HUES48 (cell line): ENCODE results near the gene SPI1.

Experiments used
- H3K27ac ChIP-seq: one replicate; pipeline ENCODE4 v1.7.0; 2013; ENCODE audit warnings: low read depth, low read length, inconsistent platforms
- H3K27me3 ChIP-seq: 2 replicates; pipeline ENCODE4 v1.6.1; 2013; ENCODE audit warnings: mild to moderate bottlenecking, low read length; ENCODE audit not compliant: control insufficient read depth, insufficient read depth
- H3K36me3 ChIP-seq: 2 replicates; pipeline ENCODE4 v1.6.1; 2013; ENCODE audit warnings: low read length; ENCODE audit not compliant: control insufficient read depth, insufficient read depth
- H3K4me1 ChIP-seq: 2 replicates; pipeline ENCODE4 v1.6.1; 2013; ENCODE audit warnings: mild to moderate bottlenecking, low read length; ENCODE audit not compliant: control insufficient read depth, insufficient read depth
- H3K4me3 ChIP-seq: 2 replicates; pipeline ENCODE4 v1.5.1; 2013; ENCODE audit warnings: mild to moderate bottlenecking, low read depth, low read length
- H3K9ac ChIP-seq: 2 replicates; pipeline ENCODE4 v1.6.1; 2013; ENCODE audit warnings: mild to moderate bottlenecking, low read depth, low read length, moderate library complexity
- H3K9me3 ChIP-seq: 2 replicates; pipeline ENCODE4 v1.6.1; 2013; ENCODE audit warnings: low read length; ENCODE audit not compliant: control insufficient read depth, insufficient read depth

Gene SPI1

GRCh38 chr11:47413351-47413750 lies 35.0 kb upstream of the SPI1 start:
- no peak overlapping the region for H3K4me3 ChIP-seq
- no peaks in the 10 kb centered on the region for H3K27me3 ChIP-seq
- H3K27ac ChIP-seq: no peak overlapping the region
- H3K9me3 ChIP-seq: no peaks in the 10 kb centered on the region
- H3K9ac ChIP-seq: no peak overlapping the region
- H3K36me3 ChIP-seq: peaks cover 24% of the 10 kb centered on the region
- H3K4me1 ChIP-seq: peaks cover 7% of the 10 kb centered on the region; the same call in 1 of the 2 replicates

DNA sequence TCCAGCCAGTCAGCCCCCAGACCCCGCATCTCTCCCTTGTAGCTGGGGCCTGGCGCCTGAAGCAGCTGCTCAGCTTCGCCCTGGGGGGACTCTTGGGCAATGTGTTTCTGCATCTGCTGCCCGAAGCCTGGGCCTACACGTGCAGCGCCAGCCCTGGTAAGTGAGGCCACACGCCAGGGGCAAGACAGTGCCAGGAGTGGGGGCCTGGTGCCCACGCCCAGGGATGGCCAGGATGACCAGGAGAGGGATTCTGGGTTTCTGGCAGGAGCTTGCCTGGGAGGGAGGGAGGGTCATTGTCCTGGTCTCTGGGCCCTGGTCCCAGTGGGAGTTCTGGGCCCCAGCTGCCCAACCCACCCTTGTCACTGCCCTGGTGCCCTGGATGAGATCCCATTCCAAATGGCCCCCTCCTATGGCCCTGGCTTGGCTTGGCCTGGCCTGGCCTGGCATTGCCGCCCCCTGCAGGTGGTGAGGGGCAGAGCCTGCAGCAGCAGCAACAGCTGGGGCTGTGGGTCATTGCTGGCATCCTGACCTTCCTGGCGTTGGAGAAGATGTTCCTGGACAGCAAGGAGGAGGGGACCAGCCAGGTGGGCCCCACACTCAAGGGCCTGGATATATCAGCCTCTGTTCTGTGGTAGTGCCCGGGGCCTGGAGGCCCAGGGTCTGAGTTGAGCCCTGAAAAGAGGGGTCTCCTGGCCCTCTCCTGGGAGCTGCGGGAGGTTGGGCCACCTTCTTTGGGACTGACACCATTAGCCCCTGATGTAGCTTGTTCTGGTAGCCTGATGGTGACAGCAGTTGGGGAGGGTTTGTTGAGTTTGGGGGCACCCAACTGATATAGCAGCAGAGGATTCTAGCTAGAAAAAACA lies 33.8 kb upstream of the SPI1 start:
- H3K4me1 ChIP-seq: peaks cover 12% of the 10 kb centered on the region
- no peaks in the 10 kb centered on the region for H3K9me3 ChIP-seq
- no peak overlapping the region for H3K9ac ChIP-seq
- H3K4me3 ChIP-seq: no peak overlapping the region
- peaks cover 14% of the 10 kb centered on the region; the same call in 1 of the 2 replicates for H3K36me3 ChIP-seq
- H3K27me3 ChIP-seq: no peaks in the 10 kb centered on the region
- no peak overlapping the region for H3K27ac ChIP-seq

DNA sequence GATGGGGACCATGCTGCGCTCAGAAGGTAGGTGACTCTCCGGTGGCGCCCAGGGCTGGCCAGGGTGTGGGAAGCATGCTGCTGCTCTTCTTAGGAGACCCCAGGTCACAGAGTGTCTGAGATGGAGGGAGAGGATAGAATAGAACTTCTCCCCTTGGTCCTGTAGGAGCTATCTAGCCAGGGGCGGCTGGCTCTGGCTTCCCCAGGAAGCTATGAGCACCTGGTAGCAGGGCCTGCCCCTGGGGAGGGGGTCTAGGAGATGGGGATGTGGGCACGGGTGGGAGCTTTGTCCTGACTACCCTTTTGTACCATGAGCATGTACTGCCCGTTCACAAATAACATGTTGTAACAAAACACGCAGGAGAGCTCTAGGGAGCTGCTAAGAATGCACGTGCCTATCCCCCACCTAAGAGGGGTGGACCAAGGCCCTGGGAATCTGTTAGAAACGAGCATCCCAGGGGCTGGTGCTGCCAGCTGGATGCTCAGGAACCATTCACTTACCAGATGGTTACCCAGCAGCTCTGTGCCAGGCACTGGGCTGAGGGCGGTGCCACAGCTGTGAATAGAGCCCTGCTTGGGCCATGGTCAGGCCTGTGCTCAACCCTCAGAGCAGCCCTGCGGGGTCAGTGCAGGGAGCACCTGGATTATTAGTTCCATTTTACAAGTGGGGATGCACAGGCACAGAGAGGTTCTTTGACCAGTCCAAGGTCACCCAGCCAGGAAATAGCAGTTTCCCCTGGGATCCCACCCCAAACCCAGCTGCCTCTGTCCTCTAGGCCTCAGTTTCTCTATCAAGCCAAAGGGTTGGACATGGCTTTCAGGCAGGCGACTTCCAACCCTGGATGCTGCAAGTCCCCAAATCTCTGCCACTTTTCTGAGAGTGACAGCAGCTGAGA lies 32.3 kb upstream of the SPI1 start:
- H3K36me3 ChIP-seq: peaks cover 14% of the 10 kb centered on the region; the same call in 1 of the 2 replicates
- no peak overlapping the region for H3K9ac ChIP-seq
- no peaks in the 10 kb centered on the region for H3K9me3 ChIP-seq

GRCh38 chr11:47409440-47410369 lies 31.4 kb upstream of the SPI1 start:
- no peak overlapping the region for H3K27ac ChIP-seq

More for the DNA sequence above, 32.3 kb upstream of the SPI1 start:
- Histone ChIP-seq H3K4me3 (no peak overlapping the region), H3K27me3 (no peaks in the 10 kb centered on the region), H3K4me1 (peaks cover 12% of the 10 kb centered on the region), H3K27ac (no peak overlapping the region)

GRCh38 chr11:47408598-47409439 lies 30.5 kb upstream of the SPI1 start:
- peaks cover 11% of the 10 kb centered on the region for H3K4me1 ChIP-seq
- H3K9ac ChIP-seq: peak overlapping the region; percentile 27
- H3K9me3 ChIP-seq: no peaks in the 10 kb centered on the region
- 0 out of 2 replicates have a peak, but pooled peaks cover 5% of the 10 kb centered on the region for H3K36me3 ChIP-seq
- no peaks in the 10 kb centered on the region for H3K27me3 ChIP-seq
- peak overlapping the region; percentile 51 for H3K27ac ChIP-seq
- peak overlapping the region; percentile 68 for H3K4me3 ChIP-seq

More at GRCh38 chr11:47409440-47410369, 31.4 kb upstream of the SPI1 start:
- Histone ChIP-seq H3K27me3 (no peaks in the 10 kb centered on the region), H3K9me3 (no peaks in the 10 kb centered on the region), H3K9ac (peak overlapping the region; percentile 27; the same call in 1 of the 2 replicates), H3K36me3 (peaks cover 14% of the 10 kb centered on the region; the same call in 1 of the 2 replicates), H3K4me3 (peak overlapping the region; percentile 68), H3K4me1 (peaks cover 11% of the 10 kb centered on the region)

GRCh38 chr11:47407746-47408590 lies 29.6 kb upstream of the SPI1 start, which contains the start of gene SLC39A13:
Gene SLC39A13, plus strand, starts transcription at chr11:47408590. Its CDS starts 1,505 bp downstream, at chr11:47410095.
- H3K4me3 ChIP-seq: peak within 1 kb of the TSS; percentile 82
- H3K9ac ChIP-seq: peak within 1 kb of the TSS; percentile 77
- no peaks in the 10 kb centered on the region for H3K36me3 ChIP-seq
- no peaks in the 10 kb centered on the region for H3K27me3 ChIP-seq
- H3K27ac ChIP-seq: peak within 1 kb of the TSS; percentile 95
- H3K9me3 ChIP-seq: no peaks in the 10 kb centered on the region
- H3K4me1 ChIP-seq: peaks cover 11% of the 10 kb centered on the region

DNA sequence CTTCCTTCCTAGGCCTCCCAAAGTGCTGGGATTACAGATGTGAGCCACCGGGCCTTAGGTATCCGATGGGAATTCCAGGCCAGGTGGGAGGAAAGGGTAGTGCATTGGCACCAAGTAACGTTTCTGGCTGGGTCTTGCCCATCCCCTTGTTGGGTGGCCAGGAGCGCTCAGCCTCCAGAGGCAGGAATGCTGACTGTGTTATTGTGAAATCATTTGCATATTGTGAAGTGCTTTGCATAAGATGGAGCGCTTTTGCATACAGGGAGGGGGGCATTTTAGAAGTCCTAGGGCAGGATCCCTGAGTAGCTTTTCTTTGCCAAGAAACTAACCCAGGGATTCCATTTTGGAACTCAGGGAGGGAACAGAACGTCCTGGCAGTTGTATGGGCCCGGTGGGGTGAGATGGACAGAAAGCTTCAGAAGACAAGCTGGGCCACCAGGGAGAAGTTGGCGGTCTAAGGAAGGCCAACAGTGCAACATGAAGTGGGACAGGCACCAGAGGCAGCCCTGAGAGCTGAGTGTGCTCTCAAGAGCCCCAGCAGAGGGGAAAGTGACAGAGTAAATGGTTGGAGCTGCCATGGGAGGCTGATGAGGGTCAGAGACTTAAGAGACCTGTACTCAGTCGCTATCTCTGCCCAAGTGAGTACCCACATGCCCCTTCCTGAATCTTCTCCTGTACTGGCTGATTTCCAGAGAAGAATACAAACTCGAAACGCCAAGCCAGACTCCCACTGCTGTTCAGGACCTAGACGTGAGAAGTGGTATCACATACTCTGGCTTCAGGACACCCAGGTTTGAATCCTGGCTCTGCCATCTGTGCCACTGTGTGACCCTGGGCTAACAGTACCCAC lies 28.8 kb upstream of the SPI1 start:
- Histone ChIP-seq H3K9me3 (no peaks in the 10 kb centered on the region), H3K4me3 (peak overlapping the region; percentile 82), H3K9ac (peak overlapping the region; percentile 77), H3K27me3 (no peaks in the 10 kb centered on the region), H3K27ac (peak overlapping the region; percentile 95), H3K4me1 (peaks cover 11% of the 10 kb centered on the region), H3K36me3 (no peaks in the 10 kb centered on the region)

DNA sequence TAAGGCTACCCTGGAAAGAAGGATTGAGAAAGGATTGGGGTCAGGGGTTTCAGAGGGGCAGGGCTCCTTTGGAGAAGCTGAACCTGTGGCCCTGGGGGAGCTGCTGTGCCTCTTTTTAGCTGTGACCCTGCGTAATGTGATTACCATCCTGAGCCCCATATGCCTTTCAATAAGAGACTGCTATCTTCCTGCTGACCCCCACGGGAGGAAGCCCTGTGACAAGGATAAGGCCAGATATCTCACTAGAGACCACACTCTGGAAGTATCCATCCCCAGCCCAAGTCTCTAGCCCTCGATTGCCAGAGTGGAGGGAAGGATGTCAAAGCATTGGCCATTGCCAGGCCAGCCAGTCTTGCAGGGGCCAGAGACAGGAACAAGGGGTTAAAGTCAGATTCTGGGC lies 25.2 kb upstream of the SPI1 start:
- no peak overlapping the region for H3K9ac ChIP-seq
- no peak overlapping the region for H3K27ac ChIP-seq
- H3K9me3 ChIP-seq: no peaks in the 10 kb centered on the region
- no peaks in the 10 kb centered on the region for H3K27me3 ChIP-seq
- peaks cover 30% of the 10 kb centered on the region for H3K4me1 ChIP-seq
- no peaks in the 10 kb centered on the region for H3K36me3 ChIP-seq
- H3K4me3 ChIP-seq: no peak overlapping the region
